Upper lobe of left lung (tissue), 6 donors: ENCODE measurements around the gene ARFGAP1. TPM values are rescaled to one million over a fixed set of nuclear protein-coding genes. Genes with fewer than 3 reads are reported as not detected.

Source experiments
- ATAC-seq, 2 donors: fragments of 200-7000 bp; cut with Tn5 transposase; one replicate each; pipeline ENCODE4 v1.9.1; 2022; ENCODE audit warnings: mild to moderate bottlenecking in 2 of 2, moderate library complexity in 2 of 2; ENCODE audit not compliant: low FRiP score in 2 of 2
- DNase-seq, 2 donors: peaks; one replicate each; pipeline ENCODE4 v3.0.0-alpha.2; 2019 to 2020
- H3K27ac ChIP-seq, 4 donors: fragments of 200-600 bp; sonication (generic); one replicate each; pipeline ENCODE4 v1.5.1; 2016 to 2019
- H3K27me3 ChIP-seq, 4 donors: fragments of 200-600 bp; sonication (generic); one replicate each; pipeline ENCODE4 v1.5.1; 2017 to 2019
- H3K36me3 ChIP-seq, 4 donors: fragments of 200-600 bp; sonication (generic); one replicate each; pipeline ENCODE4 v1.5.1; 2016 to 2019
- H3K4me1 ChIP-seq, 4 donors: fragments of 200-600 bp; sonication (generic); one replicate each; pipeline ENCODE4 v1.5.1; 2018 to 2019
- H3K4me3 ChIP-seq, 4 donors: fragments of 200-600 bp; sonication (generic); one replicate each; pipeline ENCODE4 v1.5.1; 2017 to 2019; ENCODE audit warnings: mild to moderate bottlenecking in 2 of 4, moderate library complexity in 1 of 4
- H3K9me3 ChIP-seq, 4 donors: fragments of 200-600 bp; sonication (generic); one replicate each; pipeline ENCODE4 v1.5.1; 2018 to 2019
- CTCF ChIP-seq, 6 experiments: fragments of 450-650 bp in 4 of 6; fragments of 200-600 bp in 2 of 6; sonication (generic) in 2 of 6; IDR thresholded peaks; one replicate each; pipeline ENCODE4 v1.5.1; 2016 to 2019; ENCODE audit warnings: antibody characterized with exemption in 6 of 6
- EP300 ChIP-seq, 4 donors: sonication (generic); formaldehyde crosslinking; IDR thresholded peaks; one replicate each; pipeline ENCODE4 v1.5.1; 2017; ENCODE audit warnings: antibody characterized with exemption in 4 of 4, control low read depth in 2 of 4
- POLR2A ChIP-seq, 4 donors: fragments of 450-650 bp; IDR thresholded peaks; one replicate each; pipeline ENCODE4 v1.5.1; 2016 to 2017; ENCODE audit warnings: antibody characterized with exemption in 4 of 4, mild to moderate bottlenecking in 2 of 4
- POLR2AphosphoS5 ChIP-seq, 2 donors: sonication (generic); formaldehyde crosslinking; IDR thresholded peaks; one replicate each; pipeline ENCODE4 v1.5.1; 2017; ENCODE audit warnings: antibody characterized with exemption in 2 of 2
- WGBS, 2 donors: methylation state at CpG; one replicate each; pipeline ENCODE4 v1.1.5; 2017 to 2018; 5-methylcytosine and 5-hydroxymethylcytosine counted together
- total RNA-seq, 6 donors: library from RNA; depleted of rRNA in 4 of 6; stranded (reverse); fragments of >200 nt in 4 of 6; gene quantifications; one replicate each; pipeline versions ENCODE4 v1.1.0 to v1.2.1, GENCODE V29; 2016 to 2021
- donor health status: DM: no; HTN: no; CAD: no; lungs with moderate emphysema.
- donor health status: DM: no; HTN: yes; CAD: no; lungs with severe emphysema.

The ARFGAP1 gene
- total RNA-seq, 6 donors from 2014 or later, result 39.8 to 169 (median 84.7) TPM

DNA sequence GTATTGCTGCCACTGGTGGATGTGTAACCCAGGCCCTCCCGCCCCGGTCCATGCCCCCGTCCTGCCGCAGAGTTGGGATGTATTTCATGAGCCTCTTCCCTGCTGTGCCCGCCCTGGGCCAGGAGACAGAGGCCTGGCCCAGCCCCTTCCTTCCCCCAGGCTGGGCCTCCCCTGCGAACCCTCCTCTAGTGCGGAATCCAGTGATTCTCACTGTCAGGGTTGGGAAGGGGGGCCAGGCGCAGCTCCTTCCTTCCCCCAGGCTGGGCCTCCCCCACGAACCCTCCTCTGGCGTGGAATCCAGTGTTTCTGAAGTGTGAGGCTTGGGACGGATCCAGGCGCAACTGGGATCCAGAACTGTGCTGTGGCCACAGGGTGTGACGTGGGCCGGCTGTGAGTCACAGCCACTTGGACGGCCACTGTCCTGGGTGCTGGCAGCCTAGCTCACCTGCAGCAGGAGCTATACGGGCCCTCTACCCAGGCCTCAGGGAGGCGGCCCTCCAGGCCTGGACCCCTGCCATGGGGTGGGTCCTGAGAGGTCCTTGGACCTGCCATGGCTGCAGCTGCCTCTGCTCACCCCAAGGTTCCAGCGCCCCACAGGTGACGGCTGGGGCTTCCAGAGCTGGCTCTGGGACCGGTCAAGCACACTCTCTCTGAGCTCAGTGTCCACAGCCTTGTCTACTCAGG, 48.7 kb downstream of the ARFGAP1 start:
- peaks cover 0 to 6% (median 2%) of the 10 kb centered on the region in 4 donors for H3K4me1 ChIP-seq
- TF ChIP-seq POLR2A (IDR thresholded peaks at IDR 0.05), result no peak
- no peak for TF ChIP-seq CTCF (IDR thresholded peaks at IDR 0.05)
- no peak for TF ChIP-seq POLR2AphosphoS5 (IDR thresholded peaks at IDR 0.05)
- TF ChIP-seq EP300 (IDR thresholded peaks at IDR 0.05), result no peak
- H3K9me3 ChIP-seq, result no peaks in the 10 kb centered on the region
- H3K36me3 ChIP-seq, result no peaks in the 10 kb centered on the region
- H3K4me3 ChIP-seq, result no peak overlapping the region
- ATAC-seq, result peak; percentile 3 to 27
- WGBS, 2 donors, result 50 to 53% methylated on average over 4 to 19 of the region's 20 CpGs
- no peak overlapping the region for H3K27ac ChIP-seq
- no peaks in the 10 kb centered on the region for H3K27me3 ChIP-seq
- DNase-seq, result peak in 1 of 2 donors; percentile 80

GRCh38 chr20:63322146-63322932, 49.7 kb downstream of the ARFGAP1 start:
- TF ChIP-seq EP300 (IDR thresholded peaks at IDR 0.05) (no peak), CTCF (IDR thresholded peaks at IDR 0.05) (no peak), POLR2AphosphoS5 (IDR thresholded peaks at IDR 0.05) (no peak), POLR2A (IDR thresholded peaks at IDR 0.05) (no peak)
- 63 to 72% methylated on average over 27 to 33 of the region's 34 CpGs for WGBS, 2 donors
- no peaks in the 10 kb centered on the region for H3K36me3 ChIP-seq
- H3K4me1 ChIP-seq, result peaks cover 0 to 8% (median 4%) of the 10 kb centered on the region in 4 donors
- no peaks in the 10 kb centered on the region for H3K27me3 ChIP-seq
- no peak overlapping the region for H3K4me3 ChIP-seq
- DNase-seq, result peak in 1 of 2 donors; percentile 77
- no peak overlapping the region for H3K27ac ChIP-seq
- no peak for ATAC-seq
- H3K9me3 ChIP-seq, result peaks cover 0 to 5% (median 0%) of the 10 kb centered on the region in 4 donors

DNA sequence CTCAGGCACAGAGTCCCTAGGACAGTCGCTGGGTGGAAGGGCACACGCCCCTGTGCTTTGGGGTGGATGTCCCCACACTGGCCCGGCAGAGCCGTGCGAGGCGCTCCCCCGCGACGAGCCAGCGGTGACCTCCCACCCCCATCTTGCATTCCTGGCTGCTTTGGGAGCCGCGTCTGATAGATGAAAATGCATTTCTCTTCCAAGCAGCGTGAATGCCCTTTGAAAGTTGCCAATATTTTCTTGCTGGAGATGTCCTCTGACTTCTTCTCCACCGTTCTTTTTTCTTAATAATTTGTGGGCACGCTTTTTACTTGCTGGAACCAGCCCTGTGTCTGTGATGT, 50.3 kb downstream of the ARFGAP1 start:
- WGBS, 2 donors, result 36 to 46% methylated on average over 14 to 15 of the region's 15 CpGs
- ATAC-seq, result no peak
- TF ChIP-seq POLR2A (IDR thresholded peaks at IDR 0.05), result no peak
- no peak for TF ChIP-seq EP300 (IDR thresholded peaks at IDR 0.05)
- TF ChIP-seq CTCF (IDR thresholded peaks at IDR 0.05), result no peak
- no peak for TF ChIP-seq POLR2AphosphoS5 (IDR thresholded peaks at IDR 0.05)
- Histone ChIP-seq H3K4me1 (peaks cover 0 to 8% (median 4%) of the 10 kb centered on the region in 4 donors), H3K27ac (no peak overlapping the region), H3K36me3 (no peaks in the 10 kb centered on the region), H3K4me3 (no peak overlapping the region), H3K27me3 (no peaks in the 10 kb centered on the region), H3K9me3 (peaks cover 0 to 5% (median 0%) of the 10 kb centered on the region in 4 donors)
- no peak for DNase-seq

DNA sequence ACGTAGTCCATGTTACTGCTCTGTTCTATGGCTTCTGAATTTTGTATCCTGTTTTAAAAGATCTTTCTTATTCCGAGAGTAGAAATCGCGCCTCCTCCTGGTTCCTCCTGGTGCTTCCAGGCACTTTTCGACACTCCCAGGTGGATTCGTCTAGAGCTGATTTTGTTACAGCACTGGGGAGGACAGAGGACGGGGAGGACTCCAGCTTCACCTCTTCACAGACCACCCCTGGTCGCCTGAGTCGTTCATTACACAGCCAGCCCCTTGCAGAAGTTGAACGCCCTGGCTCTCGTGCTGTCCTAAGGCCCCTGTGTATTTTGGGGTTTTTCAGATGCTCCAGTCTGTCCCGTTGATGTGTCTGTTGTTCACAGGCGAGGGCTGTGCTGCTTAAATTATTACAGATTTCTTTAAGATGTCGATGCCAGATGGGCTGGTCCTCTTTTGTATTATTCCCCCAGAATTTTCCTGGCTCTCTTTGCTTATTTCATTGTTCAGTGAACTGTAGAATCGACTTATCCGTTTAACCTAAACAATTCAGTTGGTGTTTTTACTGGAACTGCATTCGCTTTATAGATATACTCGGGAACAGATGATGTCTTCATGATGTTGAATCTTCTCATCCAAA, 50.9 kb downstream of the ARFGAP1 start:
- 76 to 78% methylated on average over 17 of the region's 18 CpGs for WGBS, 2 donors
- ATAC-seq, result no peak
- Histone ChIP-seq H3K27me3 (no peaks in the 10 kb centered on the region), H3K27ac (no peak overlapping the region), H3K4me1 (peaks cover 0 to 8% (median 4%) of the 10 kb centered on the region in 4 donors), H3K4me3 (no peak overlapping the region), H3K36me3 (no peaks in the 10 kb centered on the region), H3K9me3 (peaks cover 0 to 5% (median 0%) of the 10 kb centered on the region in 4 donors)
- no peak for DNase-seq
- TF ChIP-seq EP300 (IDR thresholded peaks at IDR 0.05) (no peak), CTCF (IDR thresholded peaks at IDR 0.05) (no peak), POLR2A (IDR thresholded peaks at IDR 0.05) (no peak), POLR2AphosphoS5 (IDR thresholded peaks at IDR 0.05) (no peak)
